Naive thymus-derived CD4-positive, alpha-beta T cell (primary cell): ENCODE results near the gene POM121. TPM values are rescaled to one million over a fixed set of nuclear protein-coding genes. Genes with fewer than 3 reads are reported as not detected.
"Not testable (repeated sequence)": the region's sequence is repeated elsewhere in the genome, so short reads cannot be mapped to it uniquely, and the experiment has no call there.

Source experiments
- ATAC-seq: fragments of 150-1000 bp; cut with Tn5 transposase; 2 replicates; pipeline ENCODE4 v1.10.0; 2021; ENCODE audit warnings: mild to moderate bottlenecking, moderate library complexity
- CTCF ChIA-PET: fragments of 350-600 bp; sonication (Branson Sonifier 250); formaldehyde crosslinking; loops from one replicate; lab custom pipeline; 2021; ENCODE audit warnings: antibody characterized with exemption; lab: Charles Lee
- POLR2A ChIA-PET: fragments of 350-600 bp; sonication (Branson Sonifier 250); formaldehyde crosslinking; loops from one replicate; lab custom pipeline; 2021; ENCODE audit warnings: antibody characterized with exemption, inconsistent platforms; lab: Charles Lee
- DNase-seq, 9 donors: peaks; one replicate each; pipeline versions ENCODE4 v3.0.0 to v3.0.0-alpha.2; 2020 to 2022; ENCODE audit warnings: mixed read lengths in 1 of 9
- H3K27ac ChIP-seq: one replicate; pipeline ENCODE4 v1.7.0; 2013; ENCODE audit warnings: mild to moderate bottlenecking, low read depth, low read length, moderate library complexity
- H3K27me3 ChIP-seq, 2 donors: one replicate each; pipeline ENCODE4 v1.7.0; 2013; ENCODE audit warnings: low read length in 2 of 2, mild to moderate bottlenecking in 2 of 2, moderate library complexity in 2 of 2; ENCODE audit not compliant: control insufficient read depth in 2 of 2, insufficient read depth in 2 of 2
- H3K36me3 ChIP-seq, 3 experiments: 1 replicate in 2 of 3; 2 replicates in 1 of 3; pipeline ENCODE4 v1.7.0; 2013; ENCODE audit warnings: low read length in 3 of 3, mild to moderate bottlenecking in 3 of 3, moderate library complexity in 1 of 3; ENCODE audit not compliant: insufficient read depth in 3 of 3, control insufficient read depth in 2 of 3
- H3K4me1 ChIP-seq, 2 donors: one replicate each; pipeline ENCODE4 v1.7.0; 2013; ENCODE audit warnings: low read length in 2 of 2, mild to moderate bottlenecking in 2 of 2, moderate library complexity in 1 of 2; ENCODE audit not compliant: control insufficient read depth in 2 of 2, insufficient read depth in 2 of 2
- H3K4me3 ChIP-seq: 2 replicates; pipeline ENCODE4 v1.7.0; 2013; ENCODE audit warnings: mild to moderate bottlenecking, low read length
- H3K9me3 ChIP-seq, 3 experiments: 1 replicate in 2 of 3; 2 replicates in 1 of 3; pipeline ENCODE4 v1.7.0; 2013; ENCODE audit warnings: low read length in 3 of 3; ENCODE audit not compliant: control insufficient read depth in 2 of 3
- H3K27ac Mint-ChIP-seq, 9 donors: one replicate each; pipeline ENCODE4 v1.8.0; 2020 to 2022; ENCODE audit warnings: mixed read lengths in 9 of 9, mild to moderate bottlenecking in 8 of 9, moderate library complexity in 5 of 9, inconsistent platforms in 2 of 9
- H3K27me3 Mint-ChIP-seq, 5 donors: one replicate each; pipeline ENCODE4 v1.8.0; 2021 to 2022; ENCODE audit warnings: mixed read lengths in 5 of 5, mild to moderate bottlenecking in 1 of 5
- H3K36me3 Mint-ChIP-seq, 5 donors: one replicate each; pipeline ENCODE4 v1.8.0; 2020 to 2022; ENCODE audit warnings: mixed read lengths in 5 of 5, mild to moderate bottlenecking in 3 of 5, inconsistent platforms in 1 of 5
- H3K4me1 Mint-ChIP-seq, 7 donors: one replicate each; pipeline ENCODE4 v1.8.0; 2020 to 2022; ENCODE audit warnings: mixed read lengths in 7 of 7, mild to moderate bottlenecking in 3 of 7, inconsistent platforms in 1 of 7
- H3K4me3 Mint-ChIP-seq, 10 donors: one replicate each; pipeline ENCODE4 v1.8.0; 2020 to 2022; ENCODE audit warnings: mild to moderate bottlenecking in 10 of 10, mixed read lengths in 10 of 10, moderate library complexity in 6 of 10, inconsistent platforms in 2 of 10
- H3K9me3 Mint-ChIP-seq, 11 donors: one replicate each; pipeline ENCODE4 v1.8.0; 2020 to 2022; ENCODE audit warnings: mixed read lengths in 11 of 11, mild to moderate bottlenecking in 4 of 11, inconsistent platforms in 1 of 11, moderate library complexity in 1 of 11
- intact Hi-C, 2 donors: fragments of 100-400 bp; cut with micrococcal nuclease; formaldehyde crosslinking; loops; one replicate each; pipeline ENCODE4 v1.15.1; 2023
- polyA plus RNA-seq, 2 donors: library from polyadenylated mRNA; unstranded; fragments of 300-500 nt; fragmentation: Illumina TruSeq; gene quantifications; one replicate each; pipeline ENCODE4 v1.2.3, GENCODE V29; 2021
- total RNA-seq, 6 experiments: library from RNA in 5 of 6; stranded (reverse) in 5 of 6; gene quantifications; 1 replicate in 5 of 6; 2 replicates in 1 of 6; pipeline ENCODE4 v1.2.3 and lab custom pipeline; 2021 to 2026

POM121 gene
- total and polyA plus RNA-seq, 7 experiments from 2014 or later: 10.9 to 73.4 (median 63.4) TPM

DNA sequence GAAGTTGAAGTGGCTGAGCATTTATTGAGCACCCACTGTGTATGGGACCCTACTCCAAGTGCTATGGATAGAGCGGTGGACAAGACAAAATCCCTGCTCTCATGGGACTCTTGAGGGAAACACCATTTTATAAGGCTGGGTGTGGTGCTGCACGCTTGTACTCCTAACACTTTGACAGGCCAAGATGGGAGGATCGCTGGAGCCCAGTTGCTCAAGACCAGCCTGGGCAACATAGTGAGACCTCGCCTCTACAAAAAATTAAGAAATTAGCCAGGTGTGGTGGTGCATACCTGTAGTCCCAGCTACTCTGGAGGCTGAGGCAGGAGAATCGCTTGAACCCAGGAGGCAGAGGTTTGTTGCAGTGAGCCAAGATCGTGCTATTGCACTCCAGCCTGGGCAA lies 2.9 kb downstream of the POM121 start:
- Mint-ChIP-seq H3K36me3 (peaks cover 8 to 41% (median 29%) of the 10 kb centered on the region in 5 donors), H3K4me1 (peaks cover 20 to 48% (median 41%) of the 10 kb centered on the region in 7 donors), H3K27ac (peak overlapping the region in 2 of 9 donors; percentile 9 to 81), H3K4me3 (peak overlapping the region in 1 of 10 donors; percentile 2)
- DNase-seq, H3K4me3 ChIP-seq, CTCF ChIA-PET, H3K27ac ChIP-seq, H3K9me3 Mint-ChIP-seq, H3K27me3 ChIP-seq, H3K9me3 ChIP-seq, ATAC-seq, H3K27me3 Mint-ChIP-seq: not testable (repeated sequence)
- POLR2A ChIA-PET: interaction anchor here (0.6 kb wide), 1 partner anchor 419 kb away, joined by 3 read pairs; no protein-coding TSS in a partner anchor
- peaks cover 5 to 14% of the 10 kb centered on the region in 2 donors for H3K4me1 ChIP-seq
- H3K36me3 ChIP-seq: peaks cover 7 to 47% (median 13%) of the 10 kb centered on the region in 3 experiments
- intact Hi-C loops: loop anchor here in 1 of 2 donors (10.0 kb wide), 1 partner anchor 627 kb away; the partner anchor contains the start of gene BCL7B

DNA sequence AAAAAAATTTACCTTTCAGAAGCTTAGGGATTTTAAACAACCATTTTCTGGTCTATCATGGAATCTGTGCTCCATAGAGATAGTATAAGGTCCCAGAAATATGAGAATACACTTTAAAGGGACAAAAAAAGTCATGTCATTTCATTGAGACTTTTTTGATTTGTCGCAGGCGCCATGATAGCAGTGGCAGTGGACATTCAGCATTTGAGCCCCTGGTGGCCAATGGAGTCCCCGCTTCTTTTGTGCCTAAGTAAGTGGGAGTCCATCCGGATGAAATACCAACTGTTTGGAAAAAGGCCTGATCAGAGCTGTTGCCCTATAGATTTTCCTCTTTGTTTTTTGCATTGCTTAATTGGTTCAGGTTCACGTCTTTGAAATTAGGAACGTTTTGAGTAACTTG lies 3.3 kb downstream of the POM121 start:
- Mint-ChIP-seq H3K27ac (peak overlapping the region in 1 of 9 donors; percentile 27), H3K4me1 (peaks cover 20 to 48% (median 38%) of the 10 kb centered on the region in 7 donors), H3K36me3 (peaks cover 8 to 41% (median 29%) of the 10 kb centered on the region in 5 donors)
- ATAC-seq, H3K9me3 Mint-ChIP-seq, CTCF ChIA-PET, H3K27ac ChIP-seq, H3K27me3 Mint-ChIP-seq, H3K27me3 ChIP-seq, H3K4me3 Mint-ChIP-seq, H3K9me3 ChIP-seq, DNase-seq, H3K4me3 ChIP-seq: not testable (repeated sequence)
- Histone ChIP-seq H3K36me3 (peaks cover 7 to 47% (median 13%) of the 10 kb centered on the region in 3 experiments), H3K4me1 (peaks cover 5 to 14% of the 10 kb centered on the region in 2 donors)
- intact Hi-C loops: loop anchor here in 1 of 2 donors (10.0 kb wide), 1 partner anchor 627 kb away; the partner anchor contains the start of gene BCL7B
- POLR2A ChIA-PET: interaction anchor here (0.6 kb wide), 1 partner anchor 419 kb away, joined by 3 read pairs; no protein-coding TSS in a partner anchor

DNA sequence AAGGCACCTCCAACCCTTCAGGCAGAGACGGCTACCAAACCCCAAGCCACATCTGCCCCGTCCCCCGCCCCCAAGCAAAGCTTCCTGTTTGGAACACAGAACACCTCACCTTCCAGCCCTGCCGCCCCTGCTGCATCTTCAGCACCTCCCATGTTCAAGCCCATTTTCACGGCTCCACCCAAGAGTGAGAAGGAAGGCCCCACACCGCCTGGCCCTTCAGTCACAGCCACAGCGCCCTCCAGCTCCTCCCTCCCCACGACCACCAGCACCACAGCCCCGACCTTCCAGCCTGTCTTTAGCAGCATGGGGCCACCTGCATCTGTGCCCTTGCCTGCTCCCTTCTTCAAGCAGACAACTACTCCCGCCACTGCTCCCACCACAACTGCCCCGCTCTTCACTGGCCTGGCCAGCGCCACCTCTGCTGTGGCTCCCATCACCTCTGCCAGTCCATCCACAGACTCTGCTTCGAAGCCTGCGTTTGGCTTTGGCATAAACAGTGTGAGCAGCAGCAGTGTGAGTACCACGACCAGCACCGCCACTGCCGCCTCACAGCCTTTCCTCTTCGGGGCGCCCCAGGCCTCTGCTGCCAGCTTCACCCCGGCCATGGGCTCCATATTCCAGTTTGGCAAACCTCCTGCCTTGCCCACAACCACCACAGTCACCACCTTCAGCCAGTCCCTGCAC lies 17.3 kb downstream of the POM121 start:
- Mint-ChIP-seq H3K27ac (peak overlapping the region in 1 of 9 donors; percentile 69), H3K36me3 (peaks cover 4 to 14% (median 8%) of the 10 kb centered on the region in 5 donors), H3K4me1 (peaks cover 9 to 28% (median 22%) of the 10 kb centered on the region in 7 donors)
- CTCF ChIA-PET, POLR2A ChIA-PET, H3K9me3 Mint-ChIP-seq, intact Hi-C loops, H3K27ac ChIP-seq, H3K4me3 Mint-ChIP-seq, H3K4me3 ChIP-seq, H3K27me3 ChIP-seq, H3K9me3 ChIP-seq, H3K27me3 Mint-ChIP-seq: not testable (repeated sequence)
- peaks cover 0 to 19% (median 0%) of the 10 kb centered on the region in 3 experiments for H3K36me3 ChIP-seq
- DNase-seq (peak in 1 of 9 donors; percentile 14), ATAC-seq (peak; percentile 33)
- H3K4me1 ChIP-seq: peaks cover 0 to 12% of the 10 kb centered on the region in 2 donors

DNA sequence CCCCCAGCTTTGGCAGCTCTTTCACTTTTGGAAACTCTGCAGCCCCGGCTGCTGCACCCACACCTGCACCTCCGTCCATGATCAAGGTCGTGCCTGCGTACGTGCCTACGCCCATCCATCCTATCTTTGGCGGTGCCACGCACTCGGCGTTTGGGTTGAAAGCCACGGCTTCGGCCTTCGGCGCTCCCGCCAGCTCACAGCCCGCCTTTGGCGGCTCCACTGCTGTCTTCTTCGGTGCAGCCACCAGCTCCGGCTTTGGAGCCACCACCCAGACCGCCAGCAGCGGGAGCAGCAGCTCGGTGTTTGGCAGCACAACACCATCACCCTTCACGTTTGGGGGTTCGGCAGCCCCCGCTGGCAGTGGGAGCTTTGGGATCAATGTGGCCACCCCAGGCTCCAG lies 18.1 kb downstream of the POM121 start:
- H3K27me3 ChIP-seq, H3K27me3 Mint-ChIP-seq, ATAC-seq, H3K4me3 Mint-ChIP-seq, CTCF ChIA-PET, H3K27ac ChIP-seq, intact Hi-C loops, H3K4me3 ChIP-seq, H3K9me3 ChIP-seq, H3K4me1 ChIP-seq, H3K27ac Mint-ChIP-seq, POLR2A ChIA-PET, H3K9me3 Mint-ChIP-seq: not testable (repeated sequence)
- DNase-seq: peak in 1 of 9 donors; percentile 10
- H3K36me3 Mint-ChIP-seq: peaks cover 4 to 14% (median 8%) of the 10 kb centered on the region in 5 donors
- H3K4me1 Mint-ChIP-seq: peaks cover 5 to 20% (median 14%) of the 10 kb centered on the region in 7 donors
- H3K36me3 ChIP-seq: peaks cover 0 to 19% (median 0%) of the 10 kb centered on the region in 3 experiments

DNA sequence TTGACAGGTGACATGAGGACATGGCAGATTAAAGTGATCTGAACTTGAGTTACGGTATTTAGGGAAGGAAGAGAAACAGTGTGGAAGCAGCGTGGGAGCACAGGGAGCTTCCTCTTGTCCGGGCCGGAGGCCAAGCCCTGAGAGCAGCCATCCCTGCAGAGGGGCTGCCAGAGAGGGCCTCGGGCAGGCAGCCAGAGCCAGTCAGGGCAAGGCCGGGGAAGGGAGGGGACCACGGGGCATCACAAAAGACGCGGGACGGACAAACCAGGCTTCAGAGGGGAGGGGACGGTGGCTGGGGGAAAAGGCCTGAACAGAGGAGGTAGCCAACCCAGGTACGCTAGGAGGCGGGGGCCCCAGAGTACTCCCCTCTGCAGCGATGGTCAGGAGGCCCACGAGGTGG lies 20.0 kb downstream of the POM121 start:
- CTCF ChIA-PET, intact Hi-C loops, POLR2A ChIA-PET: not testable (repeated sequence)

DNA sequence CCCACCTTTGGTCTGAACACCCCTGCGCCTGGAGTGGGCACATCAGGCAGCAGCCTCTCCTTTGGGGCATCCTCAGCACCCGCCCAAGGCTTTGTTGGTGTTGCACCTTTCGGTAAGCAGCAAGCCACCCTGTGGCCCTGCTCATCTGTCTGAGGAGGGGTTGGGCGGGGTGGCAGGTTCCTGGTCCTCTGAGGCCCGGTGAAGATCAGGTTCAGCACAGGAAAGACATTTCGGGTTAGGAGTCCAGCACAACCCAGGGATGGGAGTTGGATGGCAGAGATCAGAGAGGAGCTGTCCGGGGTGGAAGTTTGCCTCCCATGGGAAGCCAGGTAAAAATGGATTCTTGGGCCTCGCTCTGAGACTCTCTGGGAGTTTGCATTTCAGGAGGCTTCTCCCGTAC lies 20.7 kb downstream of the POM121 start:
- H3K27me3 Mint-ChIP-seq, H3K9me3 ChIP-seq, POLR2A ChIA-PET, H3K4me1 ChIP-seq, intact Hi-C loops, H3K27ac ChIP-seq, H3K4me1 Mint-ChIP-seq, H3K9me3 Mint-ChIP-seq, ATAC-seq, H3K27me3 ChIP-seq, H3K4me3 Mint-ChIP-seq, H3K36me3 Mint-ChIP-seq, H3K4me3 ChIP-seq, CTCF ChIA-PET, H3K27ac Mint-ChIP-seq: not testable (repeated sequence)
- peak in 1 of 9 donors; percentile 17 for DNase-seq
- H3K36me3 ChIP-seq: peaks cover 0 to 17% (median 0%) of the 10 kb centered on the region in 3 experiments

More for the DNA sequence above, 20.0 kb downstream of the POM121 start:
- H3K27ac Mint-ChIP-seq, H3K27me3 Mint-ChIP-seq, H3K4me3 Mint-ChIP-seq, H3K4me1 ChIP-seq, ATAC-seq, H3K4me1 Mint-ChIP-seq, H3K4me3 ChIP-seq, H3K27me3 ChIP-seq, H3K27ac ChIP-seq, H3K36me3 Mint-ChIP-seq, H3K9me3 Mint-ChIP-seq, H3K9me3 ChIP-seq: not testable (repeated sequence)
- DNase-seq: peak in 1 of 9 donors; percentile 16
- H3K36me3 ChIP-seq: peaks cover 0 to 17% (median 0%) of the 10 kb centered on the region in 3 experiments
